T1000 (cell line): ENCODE measurements around the gene PRKAR1A.
A peak's percentile ranks its signal among the peaks of the same experiment; 100 is the strongest.

ENCODE experiments used
- DNase-seq: peaks from one replicate; lab custom pipeline; 2025; ENCODE audit warnings: mixed read lengths; lab: John Stamatoyannopoulos, UW

PRKAR1A gene

DNA sequence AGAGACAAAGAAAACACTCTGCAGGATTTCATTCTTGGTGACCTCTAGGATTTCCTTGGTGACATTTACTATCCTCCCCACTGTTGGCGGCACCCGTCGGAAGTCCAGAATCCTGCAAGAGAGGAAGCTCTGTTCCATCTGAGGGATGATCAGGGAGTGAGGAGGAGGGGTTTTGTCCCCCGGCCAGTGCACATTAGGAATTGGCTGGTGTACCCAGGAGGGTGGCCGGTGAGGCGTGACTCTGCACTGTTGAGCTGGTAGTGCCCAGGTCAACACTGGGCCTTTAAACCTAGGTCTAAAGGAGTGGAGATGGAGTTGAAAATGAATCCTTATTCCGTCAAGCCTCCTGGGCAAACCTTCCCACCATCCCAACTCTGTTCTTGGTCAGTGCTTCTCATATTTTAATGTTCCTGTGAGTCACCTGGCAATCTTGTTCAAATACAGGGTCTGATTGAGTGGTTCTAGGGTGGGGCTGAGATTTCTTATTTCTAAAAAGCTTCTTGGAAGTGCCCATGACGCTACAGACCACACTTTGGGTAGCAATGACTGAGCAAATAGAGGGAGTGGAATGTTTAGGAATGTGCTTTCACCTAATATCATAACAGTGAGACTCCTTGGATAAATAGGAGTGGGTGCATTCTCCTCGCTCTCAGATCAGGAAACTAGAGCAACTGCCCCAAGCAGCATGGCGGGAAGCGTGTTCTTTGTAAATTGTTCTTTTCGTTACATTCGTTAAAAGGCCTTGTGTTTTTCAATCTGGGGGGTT, 30.7 kb downstream of the PRKAR1A start:
- no peak for DNase-seq

- DNase-seq: no peak
Observed at GRCh38 chr17:68544111-68544915, 32.1 kb downstream of the PRKAR1A start.

DNA sequence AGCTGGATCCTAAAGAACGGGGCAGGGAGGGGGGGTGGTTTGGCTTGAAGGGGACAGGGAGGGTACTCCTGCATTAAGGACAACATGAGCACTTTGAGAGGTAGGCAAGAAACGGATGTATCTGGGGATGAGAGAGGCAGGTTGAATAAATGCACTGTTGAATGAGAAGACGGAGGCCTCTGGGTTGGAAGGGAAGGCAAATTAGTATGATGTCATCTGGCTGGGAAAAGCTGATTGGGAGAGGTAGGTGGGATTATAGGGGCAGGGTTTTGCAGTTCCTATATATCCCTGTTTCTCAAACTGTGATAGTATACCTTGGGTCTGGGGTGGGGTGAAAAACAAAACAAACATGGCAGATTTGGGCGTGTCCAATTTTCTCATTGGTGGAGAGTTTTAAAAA, 44.3 kb downstream of the PRKAR1A start:
- no peak for DNase-seq

DNA sequence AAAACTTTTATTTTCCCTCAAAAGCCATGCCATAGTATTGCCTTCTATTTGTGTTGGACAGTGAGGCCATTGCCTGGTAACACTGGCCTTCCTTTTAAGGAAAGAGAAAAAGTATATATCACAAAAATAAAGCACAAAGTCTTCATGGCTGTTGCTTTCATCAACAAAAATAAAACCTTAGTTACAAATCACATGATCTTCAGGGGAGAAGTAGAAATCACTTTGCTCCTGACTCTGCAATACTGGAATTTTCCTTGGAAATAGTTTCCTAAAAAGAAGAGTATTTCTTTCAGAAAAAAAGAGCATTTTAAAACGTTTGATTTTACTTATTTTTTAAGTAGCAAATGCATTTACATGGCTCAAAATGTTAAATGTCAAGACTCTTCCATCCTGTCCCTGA, 47.1 kb downstream of the PRKAR1A start:
- DNase-seq: no peak

DNA sequence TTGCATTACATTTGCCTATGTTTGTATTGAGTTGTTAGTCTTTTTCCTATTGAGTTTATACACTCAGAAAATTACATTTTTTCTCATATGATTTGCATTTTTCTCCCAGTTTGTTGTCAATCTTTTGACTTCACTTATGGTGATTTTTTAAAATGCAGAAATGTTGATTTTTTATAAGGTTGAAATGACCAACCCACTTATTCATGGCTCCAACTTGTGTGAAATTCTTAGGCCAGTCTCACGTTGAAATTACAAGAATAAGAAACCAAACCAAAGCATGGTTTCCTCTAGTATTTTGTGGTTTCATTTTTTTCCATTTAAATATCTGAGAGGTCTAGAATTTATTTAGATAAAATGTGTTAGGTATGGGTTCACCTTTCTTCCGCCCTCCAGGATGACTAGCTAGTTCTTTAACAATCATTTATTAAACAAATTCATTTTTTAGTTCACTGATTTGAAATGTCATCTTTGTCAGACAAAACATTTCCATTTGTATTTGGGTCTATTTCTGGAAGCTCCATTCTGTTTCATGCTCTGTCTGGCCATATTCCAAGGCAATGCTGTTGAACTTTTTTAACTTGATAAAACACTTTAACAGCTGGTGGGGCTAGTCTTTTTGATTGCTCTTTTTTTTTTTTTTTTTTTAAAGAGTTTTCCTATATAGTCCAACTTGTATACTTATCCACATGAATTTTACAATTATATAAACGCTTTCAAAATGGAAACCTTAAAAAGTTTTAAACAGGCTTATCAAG, 48.9 kb downstream of the PRKAR1A start:
- DNase-seq: no peak

- no peak for DNase-seq
Observed at GRCh38 chr17:68562736-68563135, 50.5 kb downstream of the PRKAR1A start.

DNA sequence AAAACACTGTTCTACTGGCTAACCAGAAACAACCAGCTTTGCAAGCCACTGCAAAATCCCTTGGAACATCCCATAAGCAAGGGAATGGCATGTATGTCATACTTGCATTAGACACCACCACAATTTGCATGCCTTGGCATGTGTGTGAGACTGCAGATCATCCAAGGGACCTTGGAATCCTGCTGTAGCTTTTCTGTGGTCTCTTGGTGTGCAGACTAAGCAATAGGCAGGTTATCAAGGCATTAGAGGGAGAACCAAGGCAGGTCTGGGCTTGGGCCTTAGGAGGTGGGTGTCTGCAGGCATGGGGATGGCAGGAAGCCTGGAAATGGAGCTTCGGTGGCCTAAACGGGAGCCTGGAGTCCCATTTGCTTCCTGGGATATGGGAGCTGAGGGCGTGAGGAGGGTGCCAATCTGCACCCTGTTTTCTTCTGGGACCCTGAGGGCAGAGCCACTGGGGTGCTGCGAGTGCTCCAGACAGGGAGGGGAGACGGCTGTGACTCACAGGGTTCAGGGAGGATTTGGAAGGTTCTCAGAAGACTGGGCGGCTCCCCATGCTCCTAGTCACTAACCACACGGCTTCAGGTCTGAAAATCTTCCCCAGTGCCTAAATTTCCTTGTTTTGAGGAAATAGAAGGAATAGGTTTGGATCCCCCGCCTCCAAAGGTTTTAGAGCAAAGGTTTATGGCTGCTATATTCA, 52.3 kb downstream of the PRKAR1A start:
- no peak for DNase-seq

DNA sequence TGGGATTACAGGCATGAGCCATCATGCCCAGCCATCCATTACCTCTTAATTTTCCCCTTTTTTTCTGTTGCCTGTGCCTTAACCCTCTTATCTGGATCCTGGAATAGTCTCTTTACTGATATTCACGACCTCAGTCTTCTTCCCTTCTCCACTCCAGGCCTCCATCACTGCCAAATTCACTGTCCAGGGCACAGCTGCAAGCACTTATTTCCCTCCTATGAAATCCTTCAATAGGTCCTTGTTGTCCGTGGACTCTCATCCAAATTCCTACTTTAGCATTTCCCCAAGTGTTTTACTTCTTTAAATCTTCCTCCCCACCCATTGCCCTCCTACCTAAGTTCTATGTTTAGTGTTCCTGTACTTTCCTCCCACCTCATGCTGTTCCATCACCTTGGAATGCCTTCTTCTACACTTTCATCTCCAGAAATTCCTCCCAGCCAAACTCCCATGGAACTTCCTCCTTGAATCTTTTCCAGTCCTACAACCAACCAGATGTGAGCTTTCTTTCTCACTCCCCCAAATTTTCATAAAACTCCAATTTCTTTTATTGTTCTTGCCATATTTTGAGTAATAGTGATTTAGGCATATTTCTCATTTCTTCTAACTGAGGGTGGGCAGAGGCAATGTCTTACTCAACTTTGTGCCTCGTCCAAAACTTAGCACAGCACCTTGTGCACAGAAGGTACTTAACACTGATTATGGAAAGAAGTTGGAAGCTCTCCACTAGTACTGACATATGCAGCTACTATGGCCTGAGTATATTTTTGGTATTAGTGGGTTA, 53.6 kb downstream of the PRKAR1A start:
- DNase-seq: no peak

GRCh38 chr17:68566442-68566738, 54.2 kb downstream of the PRKAR1A start:
- no peak for DNase-seq

GRCh38 chr17:68567035-68567434, 54.8 kb downstream of the PRKAR1A start:
- no peak for DNase-seq

DNA sequence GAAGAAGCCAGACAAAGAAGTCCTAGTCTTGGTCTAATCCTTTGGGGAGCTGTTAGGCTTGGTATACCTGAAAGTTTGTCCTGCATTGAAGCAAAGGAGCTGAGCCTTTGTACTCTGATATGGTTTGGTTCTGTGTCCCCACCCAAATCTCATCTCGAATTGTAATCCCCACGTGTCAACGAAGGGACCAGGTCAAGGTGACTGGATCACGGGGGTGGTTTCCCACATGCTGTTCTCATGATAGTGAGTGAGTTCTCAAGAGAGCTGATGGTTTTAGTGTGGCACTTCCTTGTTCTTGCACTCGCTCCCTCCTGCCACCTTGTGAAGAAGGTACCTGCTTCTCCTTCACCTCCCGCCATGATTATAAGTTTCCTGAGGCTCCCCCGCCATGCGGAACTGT, 55.4 kb downstream of the PRKAR1A start:
- DNase-seq: no peak

- no peak for DNase-seq
Observed at GRCh38 chr17:68568581-68568980, 56.4 kb downstream of the PRKAR1A start.

- DNase-seq: no peak
Observed at GRCh38 chr17:68569346-68569745, 57.1 kb downstream of the PRKAR1A start.

DNA sequence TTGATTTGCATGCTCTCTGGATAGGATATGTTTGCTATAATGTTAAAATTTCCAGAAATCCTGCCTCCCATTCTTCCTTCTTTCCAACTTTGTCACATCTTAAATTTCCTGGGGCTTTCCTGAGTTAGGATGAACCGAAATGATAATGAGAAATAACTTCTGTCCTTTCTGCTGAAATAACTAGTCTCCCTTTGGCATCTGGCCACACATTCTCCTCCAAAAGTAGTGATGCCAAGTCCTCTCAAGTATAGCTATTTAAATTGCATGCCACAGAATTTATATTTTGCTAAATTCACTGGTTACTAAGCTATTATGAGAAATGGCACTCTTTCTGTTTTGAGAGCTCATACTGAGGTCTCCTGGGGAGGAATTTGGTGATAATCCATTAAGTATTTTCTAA, 58.3 kb downstream of the PRKAR1A start:
- no peak for DNase-seq

DNA sequence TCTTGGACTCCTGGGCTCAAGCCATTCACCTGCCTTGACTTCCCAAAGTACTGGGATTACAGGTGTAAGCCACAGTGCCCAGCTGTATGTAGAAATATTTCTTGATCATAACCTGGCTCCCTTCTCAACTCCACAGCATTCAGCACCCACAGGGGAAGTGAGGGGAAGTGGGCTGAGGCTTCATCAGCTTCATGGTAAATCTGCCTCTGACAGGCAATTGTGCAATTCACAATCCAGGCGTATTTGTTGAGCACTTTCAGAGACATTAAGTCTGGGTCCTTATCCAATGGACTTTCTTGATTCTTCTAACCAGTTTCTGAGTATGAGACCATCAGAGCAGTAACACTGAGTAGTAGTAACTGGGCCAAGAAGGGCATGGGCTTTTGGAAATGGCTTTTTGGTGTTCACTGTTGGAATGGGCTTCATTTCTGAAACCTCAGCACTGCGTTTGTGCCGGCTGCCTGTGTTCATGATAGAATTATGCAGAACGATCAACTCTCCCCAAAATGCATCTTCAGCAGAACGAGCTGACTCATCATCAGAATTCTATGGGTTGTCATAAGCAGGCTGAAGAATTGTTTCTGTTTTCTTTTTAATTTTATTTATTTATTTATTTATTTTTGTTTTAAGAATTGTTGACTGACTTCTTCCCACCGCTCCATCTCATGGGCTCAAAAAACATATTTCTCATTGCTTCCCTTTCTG, 60.1 kb downstream of the PRKAR1A start:
- no peak for DNase-seq

- DNase-seq: no peak
Observed at GRCh38 chr17:68573338-68573737, 61.1 kb downstream of the PRKAR1A start.

- no peak for DNase-seq
Observed at GRCh38 chr17:68576137-68576536, 63.9 kb downstream of the PRKAR1A start.

- DNase-seq: peak; percentile 69
Observed at GRCh38 chr17:68576811-68577496, 64.7 kb downstream of the PRKAR1A start.

- no peak for DNase-seq
Observed at GRCh38 chr17:68577497-68577821, 65.2 kb downstream of the PRKAR1A start.

- DNase-seq: no peak
Observed at GRCh38 chr17:68578236-68578635, 66.0 kb downstream of the PRKAR1A start.
